ENCODE data around the gene MASP1.
A peak's percentile ranks its signal among the peaks of the same experiment; 100 is the strongest.
"Not testable (repeated sequence)": the region's sequence is repeated elsewhere in the genome, so short reads cannot be mapped to it uniquely, and the experiment has no call there.

The MASP1 gene

DNA sequence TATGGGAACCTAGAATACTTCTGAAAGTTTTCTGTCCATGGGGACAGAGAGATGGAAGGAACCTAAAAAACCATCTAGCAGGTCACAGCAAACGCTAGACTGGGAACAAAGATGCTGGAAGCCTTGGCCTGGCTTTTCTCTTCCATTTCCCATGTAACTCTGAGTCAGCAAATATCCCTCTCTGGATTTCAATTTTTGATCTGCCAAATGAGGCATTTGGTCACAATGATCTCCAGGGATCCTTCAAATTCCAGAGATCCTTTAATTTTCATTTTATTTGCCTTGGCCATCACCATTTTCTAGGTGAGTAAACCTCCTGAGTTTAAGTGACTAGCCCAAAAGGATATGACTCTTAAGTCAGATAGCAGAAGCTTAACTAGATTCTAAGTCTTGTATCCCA, 54.6 kb downstream of the MASP1 start:
- DNase-seq (ENCODE audit: insufficient read length, low spot score): no peak
- no peak for FAIRE-seq

DNA sequence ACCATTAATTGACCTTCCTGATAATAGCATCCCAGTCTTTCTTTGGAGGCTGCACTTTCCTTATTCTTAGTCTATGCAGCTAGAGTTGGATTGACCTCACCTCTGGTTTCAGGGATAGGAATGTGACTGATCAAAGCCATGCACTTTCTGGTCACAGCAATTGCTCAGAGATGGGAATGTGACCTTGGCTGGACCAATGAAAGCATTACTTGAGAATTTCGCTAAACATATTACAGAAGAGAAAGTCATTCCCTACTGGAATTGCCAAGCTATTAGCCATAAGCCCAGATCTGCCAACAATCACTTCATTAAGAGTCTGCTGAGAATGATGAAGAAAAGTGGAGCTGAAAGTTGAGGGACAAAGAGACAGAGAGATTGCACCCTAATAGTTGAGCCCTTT, 61.5 kb downstream of the MASP1 start:
- no peak for FAIRE-seq
- no peak for DNase-seq (ENCODE audit: insufficient read length, low spot score)

DNA sequence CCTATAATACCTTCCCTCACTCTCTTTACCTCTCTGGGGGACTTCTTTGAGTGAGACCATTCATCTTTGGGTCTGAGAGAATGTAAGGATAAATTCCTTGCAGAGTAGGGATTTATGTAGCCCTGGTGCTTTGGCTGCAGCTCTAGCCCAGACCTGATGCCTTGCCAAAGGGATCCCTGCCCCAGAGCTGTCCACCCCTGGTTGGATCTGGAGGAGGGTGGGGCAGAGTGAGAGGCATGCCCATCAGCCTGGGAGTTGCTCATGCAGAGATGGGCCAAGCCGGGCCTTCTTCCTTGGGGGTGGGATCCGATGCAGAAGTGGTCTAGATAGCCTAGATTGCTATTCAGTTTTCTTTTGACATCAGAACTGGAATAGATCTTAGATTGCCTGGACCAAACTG, 62.8 kb downstream of the MASP1 start:
- DNase-seq (ENCODE audit: insufficient read length, low spot score) (no peak), FAIRE-seq (no peak)

DNA sequence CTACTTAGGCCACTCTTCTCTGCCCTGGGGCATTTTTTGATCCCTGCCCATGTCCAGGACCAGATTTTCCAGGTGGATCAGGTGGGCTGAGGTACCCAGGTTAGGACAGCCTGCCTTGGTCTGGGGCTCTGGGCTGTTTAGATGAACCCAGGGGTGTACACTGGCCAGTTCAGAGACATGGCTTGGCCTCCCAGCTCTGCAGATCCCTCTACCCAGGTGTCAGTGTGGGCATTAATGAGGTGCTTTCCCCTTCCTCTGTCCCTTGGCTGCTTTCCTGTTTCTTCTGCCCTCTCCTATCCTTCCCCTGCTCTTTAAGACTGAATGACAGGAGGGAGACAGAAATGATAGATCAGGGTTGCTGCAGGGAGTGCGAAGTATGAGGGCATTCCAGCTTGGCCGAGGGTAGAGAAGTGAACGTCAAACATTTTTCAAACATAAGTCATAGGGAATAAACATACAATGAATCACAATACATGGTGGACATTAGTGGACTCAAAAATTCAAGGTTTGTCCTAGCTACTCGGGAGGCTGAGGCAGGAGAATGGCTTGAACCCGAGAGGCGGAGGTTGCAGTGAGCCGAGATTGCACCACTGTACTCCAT, 63.8 kb downstream of the MASP1 start:
- FAIRE-seq: no peak
- no peak for DNase-seq (ENCODE audit: insufficient read length, low spot score)

DNA sequence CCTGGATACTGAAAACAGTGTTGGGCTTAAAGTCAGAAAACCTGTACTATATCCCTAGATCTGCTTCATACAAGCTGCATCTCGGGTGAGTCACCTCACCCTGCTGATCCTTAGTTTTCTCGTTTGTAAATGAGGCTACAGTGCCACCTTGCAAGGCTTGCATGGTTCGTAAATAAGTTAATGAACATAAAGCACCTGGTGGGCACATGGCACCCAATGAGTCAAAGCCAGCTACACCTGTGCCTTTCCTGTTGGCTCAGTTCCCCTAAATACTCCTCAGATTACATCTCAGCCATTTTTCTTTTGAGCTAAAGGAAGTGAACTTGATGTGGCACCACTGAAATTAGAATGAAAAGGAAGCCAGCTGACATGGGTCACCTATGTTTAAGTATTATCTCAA, 67.7 kb downstream of the MASP1 start:
- DNase-seq (ENCODE audit: insufficient read length, low spot score) (no peak), FAIRE-seq (no peak)

DNA sequence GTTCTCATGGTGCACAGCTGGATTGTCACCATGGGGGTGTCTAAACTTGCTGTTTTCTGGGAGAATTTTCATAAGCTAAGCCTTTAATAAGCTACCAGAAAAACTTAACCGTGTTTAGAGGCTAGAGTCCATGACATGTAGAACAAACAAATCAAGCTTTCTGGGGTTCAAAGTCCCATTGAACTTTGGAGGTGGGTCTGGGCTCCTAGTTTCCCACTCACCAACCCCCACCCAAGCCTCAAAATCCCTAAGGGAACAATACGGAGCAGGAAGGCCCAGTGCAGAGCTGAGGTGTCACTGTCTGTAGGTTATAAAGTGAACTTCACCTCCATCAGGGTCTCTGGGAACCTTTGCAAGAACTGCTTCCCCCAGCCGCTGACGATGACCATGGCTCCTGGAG, 68.7 kb downstream of the MASP1 start:
- FAIRE-seq: no peak
- DNase-seq (ENCODE audit: insufficient read length, low spot score): no peak

DNA sequence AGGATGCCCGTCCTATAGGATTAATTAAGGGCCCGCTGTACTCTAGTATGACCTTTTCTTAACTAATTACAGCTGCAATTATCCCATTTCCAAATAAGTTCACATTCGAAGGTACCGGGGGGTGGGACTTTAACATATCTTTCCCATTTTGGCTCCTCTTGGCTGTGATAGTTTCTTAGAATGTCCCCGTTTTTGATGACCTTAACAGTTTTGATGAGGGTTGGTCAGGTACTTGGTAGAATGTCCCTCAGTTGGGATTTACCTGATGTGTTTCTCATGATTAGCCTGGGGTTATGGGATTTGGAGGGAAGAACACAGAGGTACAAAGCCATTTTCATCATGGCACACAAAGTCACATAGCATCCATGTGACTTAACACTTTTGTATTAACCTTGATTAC, 76.1 kb downstream of the MASP1 start:
- FAIRE-seq: no peak

DNA sequence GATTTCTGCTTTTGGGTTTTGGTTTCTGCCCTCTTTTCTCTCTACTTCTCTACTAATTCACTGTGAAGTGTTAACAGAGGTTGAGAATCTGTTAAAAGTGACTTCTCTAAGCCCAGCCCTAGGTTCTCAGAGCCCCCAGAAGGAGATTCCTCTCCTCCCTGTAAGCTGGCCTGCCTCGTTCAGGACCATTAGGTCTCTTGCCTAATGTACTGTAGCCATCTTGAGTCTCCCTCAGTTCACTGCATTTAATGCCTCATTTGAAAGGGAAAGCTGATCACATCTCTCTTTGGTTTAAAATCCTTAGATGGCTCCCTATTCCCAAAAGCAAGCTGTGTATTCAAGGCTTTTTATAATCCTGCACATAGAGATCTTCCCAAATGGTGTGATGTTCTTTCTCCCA, 77.9 kb downstream of the MASP1 start:
- FAIRE-seq (no peak), DNase-seq (ENCODE audit: insufficient read length, low spot score) (no peak)

More for the DNA sequence above, 76.1 kb downstream of the MASP1 start:
- DNase-seq (ENCODE audit: insufficient read length, low spot score): no peak

DNA sequence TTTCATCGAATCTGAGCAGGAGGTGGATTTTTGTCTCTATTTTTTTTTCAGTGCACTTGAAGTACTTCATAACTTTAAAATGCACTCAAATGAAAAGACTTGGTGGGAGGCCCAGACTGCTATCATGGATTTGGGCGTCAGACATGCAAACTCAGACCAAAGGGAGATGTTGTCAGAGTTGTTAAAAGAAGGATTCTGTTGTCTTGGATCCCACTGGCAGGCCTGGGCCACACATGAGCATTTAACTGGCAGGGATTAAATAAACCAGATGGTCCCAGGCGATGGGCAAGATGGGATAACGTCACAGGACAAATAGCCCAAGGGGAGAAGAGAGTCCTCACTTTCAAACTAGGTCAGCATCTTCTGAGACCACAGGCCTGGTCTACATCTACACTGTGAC, 78.8 kb downstream of the MASP1 start:
- no peak for DNase-seq (ENCODE audit: insufficient read length, low spot score)

DNA sequence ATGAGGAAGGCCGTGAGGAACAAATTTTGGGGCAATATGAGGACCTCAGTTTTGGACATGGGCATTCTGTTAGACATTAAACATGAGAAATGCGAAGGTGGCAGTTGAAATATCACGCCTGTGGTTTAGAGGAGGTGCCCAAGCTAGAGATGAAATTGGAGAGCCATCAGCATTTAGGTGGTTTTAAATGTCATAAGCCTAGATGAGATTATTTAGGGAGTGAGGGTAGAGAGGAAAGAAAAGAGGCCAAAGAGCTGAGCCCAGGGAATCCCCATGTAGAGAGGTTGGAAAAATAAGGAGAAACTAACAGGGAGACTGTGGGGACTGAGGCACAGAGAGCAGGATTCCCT, 79.4 kb downstream of the MASP1 start:
- FAIRE-seq (no peak), DNase-seq (ENCODE audit: insufficient read length, low spot score) (no peak)

More for the DNA sequence above, 78.8 kb downstream of the MASP1 start:
- no peak for FAIRE-seq

DNA sequence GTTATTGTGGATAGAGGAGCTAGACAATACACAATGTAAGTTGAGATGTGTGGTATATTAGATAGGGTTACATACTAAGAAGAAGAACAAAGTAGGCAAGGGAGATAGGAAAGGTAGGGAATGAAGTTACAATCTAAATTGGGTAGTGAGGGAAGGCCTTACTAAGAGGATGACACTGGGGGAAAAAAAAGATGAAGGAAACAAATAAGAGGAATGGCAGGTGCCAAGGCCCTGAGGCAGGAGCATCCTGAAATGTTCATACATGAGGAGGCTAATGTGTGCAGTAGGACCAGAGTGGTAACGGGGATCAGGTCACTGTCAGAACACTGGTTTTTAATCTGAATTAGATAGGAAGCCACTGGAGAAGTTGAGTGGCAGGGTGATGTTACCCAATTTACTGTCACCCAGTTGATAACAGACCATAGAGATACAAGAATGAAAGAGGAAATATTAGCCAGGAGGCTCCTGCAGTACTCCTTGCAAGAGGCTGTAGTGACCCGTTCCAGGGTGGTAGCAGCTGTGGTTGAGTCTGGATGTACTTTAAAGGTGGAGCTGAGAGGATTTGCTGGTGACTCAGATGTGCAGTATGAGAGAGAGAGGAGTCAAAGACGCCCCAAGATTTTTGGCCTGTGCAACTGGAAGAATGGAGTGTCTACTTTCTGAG, 79.9 kb downstream of the MASP1 start:
- DNase-seq (ENCODE audit: insufficient read length, low spot score) (no peak), FAIRE-seq (no peak)

DNA sequence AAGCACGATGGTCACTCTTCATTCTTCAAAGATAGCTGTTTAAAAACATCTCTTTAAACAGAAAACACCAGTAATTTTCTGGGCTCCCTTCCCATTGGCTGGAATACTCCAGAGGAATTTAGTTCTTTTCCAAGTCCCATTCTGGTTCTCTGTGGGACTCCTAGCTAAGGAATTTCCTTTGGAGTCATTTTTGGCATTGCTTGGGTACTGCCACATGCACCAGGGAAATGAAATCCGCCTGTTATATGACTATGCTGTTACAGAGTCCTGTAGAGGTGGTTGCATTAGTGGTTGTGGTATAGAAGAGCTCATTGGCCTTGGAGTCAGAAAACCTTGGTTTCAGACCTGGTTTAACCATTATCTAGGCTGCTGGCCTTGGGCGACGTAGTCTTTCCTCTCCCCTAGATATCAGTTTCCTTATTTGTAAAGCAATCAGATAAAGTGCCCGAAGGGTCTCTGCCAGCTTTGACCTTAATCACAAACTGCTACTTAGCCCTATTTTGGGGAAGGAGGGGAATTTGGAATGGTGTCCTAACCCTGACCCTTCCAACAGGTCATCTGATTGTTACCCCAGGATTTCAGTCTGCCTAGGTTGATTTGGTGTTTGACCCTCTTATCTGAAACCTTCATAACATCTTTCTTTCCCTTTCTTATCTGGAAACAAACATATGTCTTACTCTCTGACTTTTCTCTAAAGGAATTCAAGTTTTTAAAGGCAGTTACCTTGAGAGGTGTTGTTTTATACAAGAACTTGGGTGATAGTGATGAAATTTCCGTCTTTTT, 80.8 kb downstream of the MASP1 start:
- DNase-seq (ENCODE audit: insufficient read length, low spot score) (peak; percentile 24), FAIRE-seq (no peak)

DNA sequence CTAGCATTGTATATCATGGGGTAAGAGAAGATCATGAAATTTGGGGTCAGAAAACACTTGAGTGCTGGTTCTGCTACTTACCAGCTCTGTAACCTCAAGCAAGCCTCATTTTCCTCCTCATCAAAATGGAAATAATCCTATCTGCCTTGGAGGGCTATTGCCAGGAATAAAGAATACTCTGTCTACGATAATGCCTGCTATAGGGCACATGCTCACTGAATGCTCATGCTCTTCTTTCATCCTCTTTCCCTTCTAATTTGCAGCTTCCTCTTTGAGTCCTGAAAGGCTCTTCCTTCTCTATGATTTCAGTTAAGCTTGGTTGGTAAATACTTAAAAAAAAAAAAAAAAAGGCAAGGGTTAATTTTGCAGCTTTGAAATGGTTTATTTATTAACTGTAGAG, 81.4 kb downstream of the MASP1 start:
- DNase-seq (ENCODE audit: insufficient read length, low spot score) (no peak), FAIRE-seq (no peak)

DNA sequence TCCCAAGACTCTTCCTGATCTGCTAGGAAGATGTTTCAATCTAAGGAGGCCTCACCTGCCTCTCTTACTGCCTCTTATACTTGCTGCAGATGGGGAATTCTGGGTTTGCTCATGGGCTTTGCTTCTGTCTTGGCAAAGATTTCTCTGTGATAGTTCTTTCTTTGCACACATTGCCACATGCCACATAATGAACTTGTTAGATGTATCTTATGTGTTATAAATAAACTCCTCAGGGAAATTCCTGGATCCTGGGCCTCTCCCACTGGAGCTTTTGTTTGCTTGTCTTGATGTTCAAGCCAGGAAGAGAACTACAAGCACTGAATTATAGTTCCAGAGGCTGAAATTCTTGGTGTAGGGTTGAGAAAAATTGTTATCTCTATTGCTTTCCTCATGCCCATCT, 82.0 kb downstream of the MASP1 start:
- DNase-seq (ENCODE audit: insufficient read length, low spot score) (no peak), FAIRE-seq (no peak)

DNA sequence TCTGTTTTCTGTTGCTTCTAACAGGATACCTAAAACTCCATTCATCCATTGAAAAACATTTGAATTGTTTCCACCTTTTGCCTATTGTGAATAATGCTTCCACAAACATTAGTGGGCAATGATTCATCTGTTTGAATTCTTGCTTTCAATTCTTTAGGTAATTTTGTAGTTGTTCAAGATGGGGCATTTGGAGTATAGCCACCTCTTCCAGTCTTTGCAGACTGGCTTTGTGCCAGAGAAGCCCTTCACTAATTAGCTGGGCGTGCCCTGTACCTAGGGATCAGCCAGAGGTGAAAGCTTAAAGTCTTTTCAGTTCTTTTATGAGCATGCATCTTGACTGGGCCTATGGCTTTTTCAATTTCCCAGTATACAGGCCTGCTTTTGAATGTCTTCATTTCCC, 83.4 kb downstream of the MASP1 start:
- DNase-seq (ENCODE audit: insufficient read length, low spot score) (no peak), FAIRE-seq (no peak)

DNA sequence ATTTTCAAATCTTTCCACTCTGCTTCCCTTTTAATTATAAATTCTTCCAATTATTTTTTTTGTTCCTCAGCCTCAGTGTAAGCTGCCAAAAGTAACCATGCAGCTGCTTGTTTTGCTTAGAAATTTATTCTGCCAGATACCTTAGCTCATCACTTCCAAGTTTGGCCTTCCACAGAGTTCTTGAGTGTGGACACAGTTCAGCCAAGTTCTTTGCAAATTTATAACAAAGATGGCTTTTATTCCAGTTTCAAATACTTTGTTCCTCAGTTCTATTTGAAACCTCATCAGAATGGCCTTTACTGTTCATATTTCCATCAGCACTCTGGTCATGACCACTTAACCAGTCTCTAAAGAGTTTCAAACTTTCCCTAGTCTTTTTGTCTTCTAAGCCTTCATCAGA, 83.9 kb downstream of the MASP1 start:
- DNase-seq (ENCODE audit: insufficient read length, low spot score) (no peak), FAIRE-seq (no peak)

DNA sequence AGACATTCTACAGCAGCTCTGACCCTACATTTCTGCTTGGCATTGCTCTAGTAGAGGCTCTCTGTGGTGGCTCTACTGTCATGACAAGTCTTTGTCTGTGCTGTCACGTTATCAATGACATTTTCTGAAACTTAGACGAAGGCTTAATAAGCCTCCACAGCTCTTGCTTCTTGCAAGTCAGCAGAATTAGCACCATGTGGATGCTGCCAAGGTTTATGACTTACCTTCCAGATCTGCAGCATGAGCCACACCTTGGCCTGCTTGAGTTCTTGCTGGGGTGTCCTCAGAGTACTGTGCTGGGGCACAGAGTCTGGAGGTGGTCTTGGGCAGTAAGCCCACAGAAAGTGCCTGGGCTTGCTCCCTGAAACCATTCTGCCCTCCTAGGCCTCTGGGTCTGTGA, 84.5 kb downstream of the MASP1 start:
- no peak for FAIRE-seq

DNA sequence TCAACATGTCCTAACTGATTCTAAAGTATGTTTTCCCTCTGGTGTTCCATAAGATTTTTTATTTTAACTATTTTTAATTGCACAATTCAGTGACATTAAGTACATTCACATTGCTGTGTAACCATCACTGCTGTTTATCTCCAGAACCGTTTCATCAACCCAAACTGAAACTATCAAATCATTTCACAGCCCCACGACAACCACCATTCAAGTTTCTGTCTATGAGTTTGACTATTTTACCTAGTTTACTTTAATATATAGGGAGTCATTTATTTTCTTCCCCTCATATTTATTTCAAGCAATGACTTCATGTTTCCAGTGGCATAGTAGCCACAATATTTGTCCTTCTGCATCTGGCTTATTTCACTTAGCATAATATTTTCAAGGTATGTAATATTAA, 85.9 kb downstream of the MASP1 start:
- FAIRE-seq (no peak), DNase-seq (ENCODE audit: insufficient read length, low spot score) (no peak)

More for the DNA sequence above, 84.5 kb downstream of the MASP1 start:
- DNase-seq (ENCODE audit: insufficient read length, low spot score): no peak

DNA sequence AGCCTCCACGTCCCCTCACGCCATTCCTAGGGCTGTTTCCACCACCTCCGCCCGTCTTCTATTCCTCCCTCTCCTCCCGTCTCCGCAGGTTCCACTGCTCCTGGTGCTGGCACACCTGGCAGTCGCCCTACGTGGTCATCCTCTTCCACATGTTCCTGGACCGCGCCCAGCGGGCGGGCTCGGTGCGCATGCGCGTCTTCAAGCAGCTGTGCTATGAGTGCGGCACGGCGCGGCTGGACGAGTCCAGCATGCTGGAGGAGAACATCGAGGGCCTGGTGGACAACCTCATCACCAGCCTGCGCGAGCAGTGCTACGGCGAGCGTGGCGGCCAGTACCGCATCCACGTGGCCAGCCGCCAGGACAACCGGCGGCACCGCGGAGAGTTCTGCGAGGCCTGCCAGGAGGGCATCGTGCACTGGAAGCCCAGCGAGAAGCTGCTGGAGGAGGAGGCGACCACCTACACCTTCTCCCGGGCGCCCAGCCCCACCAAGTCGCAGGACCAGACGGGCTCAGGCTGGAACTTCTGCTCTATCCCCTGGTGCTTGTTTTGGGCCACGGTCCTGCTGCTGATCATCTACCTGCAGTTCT, 92.0 kb downstream of the MASP1 start:
- not testable (repeated sequence) for FAIRE-seq; DNase-seq (ENCODE audit: insufficient read length, low spot score)

DNA sequence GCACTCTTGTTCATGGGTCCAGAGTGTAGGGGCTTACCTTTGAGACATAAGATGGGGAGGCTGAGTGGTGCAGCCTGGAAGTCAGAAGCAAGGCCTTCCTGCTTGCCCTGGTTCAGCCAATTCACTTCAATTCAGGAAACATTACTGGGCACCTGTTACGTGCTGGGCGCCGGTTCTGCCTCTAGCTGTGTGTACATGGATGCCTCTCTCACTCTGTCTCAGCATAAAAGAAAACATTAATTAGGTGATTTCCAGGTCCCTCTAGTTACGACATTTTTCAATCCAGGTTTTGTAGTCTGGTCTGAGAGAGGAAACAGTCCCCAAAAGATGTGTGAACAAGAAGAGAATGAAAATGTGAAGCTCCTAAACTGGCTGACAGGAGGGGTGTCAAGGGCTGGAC, 93.0 kb downstream of the MASP1 start:
- DNase-seq (ENCODE audit: insufficient read length, low spot score) (no peak), FAIRE-seq (no peak)

DNA sequence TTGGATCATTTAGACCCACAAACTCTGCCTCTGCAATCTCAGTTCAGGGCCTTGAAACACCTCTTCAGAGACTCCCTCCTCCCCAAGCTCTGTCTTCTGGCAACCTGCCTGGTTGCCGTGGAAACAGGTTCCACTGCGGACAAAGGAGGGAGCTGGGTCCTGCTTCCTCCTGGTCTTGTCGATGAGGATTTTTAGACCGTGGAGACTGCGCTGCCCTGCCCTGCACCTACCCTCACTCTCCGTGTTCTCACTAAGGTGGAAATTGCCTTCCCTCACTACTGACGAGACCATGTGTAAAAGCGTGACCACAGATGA, 94.2 kb downstream of the MASP1 start, which contains the start of gene RTP1:
RTP1 (plus strand) TSS at position 152 of the 315 bp plus-strand sequence; CDS start at position 182, 30 bp downstream.
- DNase-seq (ENCODE audit: insufficient read length, low spot score) (no peak), FAIRE-seq (no peak)

Measured in GM19239 (cell line).